Calu3 (cell line): Measurements from ENCODE around the gene PADI1. TPM values are rescaled to one million over a fixed set of nuclear protein-coding genes. Genes with fewer than 3 reads are reported as not detected.
A peak's percentile ranks its signal among the peaks of the same experiment; 100 is the strongest.

Experiments used
- BruUV-seq: library from RNA; stranded (reverse); fragments of 400-500 nt; replicated peaks from 2 replicates; lab custom pipeline; 2021; lab: Mats Ljungman, UMichigan
- CTCF ChIA-PET: fragments of 300-600 bp; sonication (Branson Sonifier 250); formaldehyde crosslinking; loops from one replicate; lab custom pipeline; 2022; ENCODE audit warnings: antibody characterized with exemption; lab: Charles Lee
- DNase-seq: peaks from one replicate; pipeline ENCODE4 v3.0.0; 2022
- H3K27ac Mint-ChIP-seq: one replicate; pipeline ENCODE4 v1.8.0; 2022; ENCODE audit warnings: mixed read lengths; ENCODE audit not compliant: unreplicated experiment
- H3K27me3 Mint-ChIP-seq: one replicate; pipeline ENCODE4 v1.8.0; 2022; ENCODE audit warnings: mixed read lengths; ENCODE audit not compliant: unreplicated experiment
- H3K36me3 Mint-ChIP-seq: one replicate; pipeline ENCODE4 v1.8.0; 2022; ENCODE audit warnings: mild to moderate bottlenecking, moderate library complexity, mixed read lengths; ENCODE audit not compliant: insufficient read depth, unreplicated experiment
- H3K4me1 Mint-ChIP-seq: one replicate; pipeline ENCODE4 v1.8.0; 2022; ENCODE audit warnings: mild to moderate bottlenecking, low read depth, mixed read lengths; ENCODE audit not compliant: unreplicated experiment
- H3K4me3 Mint-ChIP-seq: one replicate; pipeline ENCODE4 v1.8.0; 2022; ENCODE audit warnings: mild to moderate bottlenecking, low read depth, moderate library complexity, mixed read lengths; ENCODE audit not compliant: unreplicated experiment
- H3K9me3 Mint-ChIP-seq: one replicate; pipeline ENCODE4 v1.8.0; 2022; ENCODE audit warnings: low read depth, mixed read lengths; ENCODE audit not compliant: unreplicated experiment
- CTCF ChIP-seq: fragments of 200-600 bp; IDR thresholded peaks from one replicate; pipeline ENCODE4 v1.8.0; 2022; ENCODE audit warnings: antibody characterized with exemption; ENCODE audit not compliant: unreplicated experiment
- intact Hi-C: fragments of 100-400 bp; cut with micrococcal nuclease; formaldehyde crosslinking; loops from one replicate; pipeline ENCODE4 v1.10.0; 2022; ENCODE audit not compliant: unreplicated experiment
- total RNA-seq: library from RNA; stranded (reverse); gene quantifications from 2 replicates; pipeline ENCODE4 v1.2.3, GENCODE V29; 2022

The PADI1 gene
- total RNA-seq, 1 experiment from 2014 or later: 2.3 TPM

DNA sequence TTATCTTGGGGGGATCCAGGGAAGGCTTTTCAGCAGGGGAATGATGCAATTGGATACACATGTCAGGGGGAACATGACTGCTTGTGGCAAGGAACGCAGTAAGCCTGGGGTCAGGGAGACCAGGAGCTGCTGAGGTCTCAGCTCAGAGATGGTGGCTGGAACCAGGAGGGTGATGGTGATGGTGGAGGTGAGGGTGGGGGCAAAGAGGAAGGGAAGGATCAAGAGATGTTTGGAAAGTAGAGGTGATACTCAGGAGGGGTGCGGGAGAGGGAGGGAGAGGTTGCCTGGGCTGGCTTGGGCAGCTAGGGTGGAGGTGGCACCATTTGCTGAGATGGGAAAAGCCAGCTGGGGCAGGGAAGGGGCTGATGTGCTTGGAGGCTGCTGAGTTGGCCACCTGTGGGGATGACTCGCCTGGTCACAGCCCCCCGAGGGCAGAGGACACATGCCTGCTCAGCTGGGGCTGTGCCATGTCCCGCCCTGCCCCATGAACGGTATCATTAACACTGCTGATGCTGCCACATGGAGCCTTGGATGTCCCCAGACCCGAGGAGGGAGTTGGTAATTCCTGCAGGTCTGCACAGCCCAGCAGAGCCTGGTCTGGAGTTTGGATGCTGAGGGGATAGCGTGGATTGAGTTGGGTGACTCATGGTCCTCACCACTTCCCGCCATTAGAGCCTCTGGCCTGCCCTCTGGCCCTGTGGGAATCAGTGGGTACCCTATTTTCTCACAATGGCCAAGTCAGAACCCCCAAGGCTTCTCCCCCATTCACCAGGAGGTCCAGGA lies 6.3 kb upstream of the PADI1 start:
- Mint-ChIP-seq H3K4me1 (peaks cover 52% of the 10 kb centered on the region), H3K36me3 (peaks cover 19% of the 10 kb centered on the region), H3K27me3 (no peaks in the 10 kb centered on the region), H3K4me3 (no peak overlapping the region), H3K9me3 (peaks cover 3% of the 10 kb centered on the region), H3K27ac (peak overlapping the region; percentile 18)
- no peak for DNase-seq
- TF ChIP-seq CTCF: no peak
- no TSS peak for BruUV-seq
- intact Hi-C loops: no loop called here
- CTCF ChIA-PET: interaction anchor here (2.1 kb wide), 1 partner anchor 34 kb away, joined by 4 read pairs; no protein-coding TSS in a partner anchor

GRCh38 chr1:17199267-17200044 lies 5.5 kb upstream of the PADI1 start:
- CTCF ChIA-PET: interaction anchor here (2.1 kb wide), 1 partner anchor 34 kb away, joined by 4 read pairs; no protein-coding TSS in a partner anchor
- H3K36me3 Mint-ChIP-seq: peaks cover 19% of the 10 kb centered on the region
- H3K27ac Mint-ChIP-seq: peak overlapping the region; percentile 52

GRCh38 chr1:17200246-17200645 lies 4.7 kb upstream of the PADI1 start:
- H3K27ac Mint-ChIP-seq: peak overlapping the region; percentile 52
- H3K27me3 Mint-ChIP-seq: no peaks in the 10 kb centered on the region
- TF ChIP-seq CTCF: no peak
- H3K4me1 Mint-ChIP-seq: peaks cover 58% of the 10 kb centered on the region
- peaks cover 3% of the 10 kb centered on the region for H3K9me3 Mint-ChIP-seq
- DNase-seq: no peak
- no peak overlapping the region for H3K4me3 Mint-ChIP-seq
- intact Hi-C loops: no loop called here
- H3K36me3 Mint-ChIP-seq: peaks cover 19% of the 10 kb centered on the region
- BruUV-seq: no TSS peak
- CTCF ChIA-PET: interaction anchor here (2.1 kb wide), 1 partner anchor 33 kb away, joined by 4 read pairs; no protein-coding TSS in a partner anchor

More at GRCh38 chr1:17199267-17200044, 5.5 kb upstream of the PADI1 start:
- peaks cover 55% of the 10 kb centered on the region for H3K4me1 Mint-ChIP-seq
- no TSS peak for BruUV-seq
- H3K27me3 Mint-ChIP-seq: no peaks in the 10 kb centered on the region
- no peak overlapping the region for H3K4me3 Mint-ChIP-seq
- H3K9me3 Mint-ChIP-seq: peaks cover 3% of the 10 kb centered on the region
- DNase-seq: no peak
- TF ChIP-seq CTCF: no peak
- intact Hi-C loops: no loop called here

DNA sequence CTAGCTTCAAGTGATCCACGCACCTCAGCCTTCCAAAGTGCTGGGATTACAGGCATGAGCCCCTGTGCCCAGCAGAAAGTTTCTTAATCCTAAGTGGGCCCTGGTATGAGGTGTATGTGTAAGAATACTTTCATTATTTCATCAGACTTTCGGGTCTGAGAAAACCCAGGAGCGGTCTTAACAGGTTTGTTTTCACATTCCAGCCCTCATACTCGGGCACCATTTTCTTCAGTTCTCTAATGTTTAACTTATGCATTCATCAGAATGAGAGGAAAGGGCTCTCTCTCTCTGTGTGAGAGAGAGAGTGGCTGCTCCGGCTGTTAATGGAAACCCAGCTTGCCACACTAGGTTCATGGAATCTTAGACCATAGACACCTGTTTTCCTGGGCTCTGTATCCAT lies 4.2 kb upstream of the PADI1 start:
- H3K36me3 Mint-ChIP-seq: peaks cover 19% of the 10 kb centered on the region
- no peak for TF ChIP-seq CTCF
- DNase-seq: no peak
- CTCF ChIA-PET: interaction anchor here (0.6 to 2.1 kb wide), 2 partner anchors 32 to 33 kb away, joined by 3 to 4 read pairs; no protein-coding TSS in a partner anchor
- H3K4me3 Mint-ChIP-seq: peak overlapping the region; percentile 36
- H3K27me3 Mint-ChIP-seq: no peaks in the 10 kb centered on the region
- H3K4me1 Mint-ChIP-seq: peaks cover 63% of the 10 kb centered on the region
- intact Hi-C loops: no loop called here
- no TSS peak for BruUV-seq
- peak overlapping the region; percentile 52 for H3K27ac Mint-ChIP-seq
- H3K9me3 Mint-ChIP-seq: peaks cover 3% of the 10 kb centered on the region
